Measurements from ENCODE around the gene CCR5AS.

The CCR5AS gene

DNA sequence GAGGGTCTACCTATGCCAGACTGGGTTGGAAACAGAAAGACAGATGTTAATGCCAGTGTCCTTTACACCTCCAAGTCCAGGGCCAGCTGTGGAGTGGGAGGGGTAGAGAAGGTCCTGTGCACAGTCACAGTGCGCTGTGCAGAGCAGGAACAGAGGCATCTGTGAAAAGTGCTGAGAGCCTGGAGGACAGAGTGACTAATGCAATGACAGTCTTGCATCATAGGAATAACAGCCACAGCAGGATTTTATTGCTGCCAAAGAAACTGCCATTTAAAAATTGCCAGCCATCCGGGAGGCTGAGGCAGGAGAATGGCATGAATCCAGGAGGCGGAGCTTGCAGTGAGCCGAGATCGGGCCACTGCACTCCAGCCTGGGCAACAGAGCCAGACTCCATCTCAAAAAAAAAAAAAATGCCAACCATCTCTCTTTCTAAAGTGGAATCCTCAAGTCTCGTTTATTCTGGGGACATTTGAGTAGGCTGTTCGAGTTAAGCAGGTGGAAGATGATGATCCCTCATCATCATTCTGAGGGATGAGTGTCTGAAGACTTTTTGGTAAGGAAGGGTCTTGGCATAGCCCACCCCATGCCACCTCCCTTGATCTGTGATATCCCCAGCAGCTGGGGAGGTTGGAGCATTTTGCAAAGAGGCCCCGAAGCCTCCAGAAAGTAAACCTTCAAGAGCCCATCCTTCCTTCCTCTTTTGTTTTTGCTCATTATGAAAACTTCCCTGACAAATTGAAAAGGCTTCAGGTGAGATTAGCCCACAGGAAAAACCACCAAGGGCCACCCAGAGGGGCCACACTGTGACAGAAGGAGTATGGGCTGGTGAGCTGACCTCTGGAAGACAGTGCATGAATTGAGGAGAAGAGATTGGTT is 45.2 kb downstream of the CCR5AS start:
- no peak overlapping the region for H3K4me3 ChIP-seq (ENCODE audit: low read depth in 1 of 2, low read length in 2 of 2)
- H2AFZ ChIP-seq (ENCODE audit: low read depth, low read length): no peak overlapping the region
- H3K36me3 ChIP-seq (ENCODE audit: insufficient read depth, low read length): no peaks in the 10 kb centered on the region
- no peak overlapping the region for H3K27ac ChIP-seq (ENCODE audit: low read length)
- TF ChIP-seq EZH2 (IDR thresholded peaks at IDR 0.05; ENCODE audit: borderline replicate concordance, low read depth, low read length, severe bottlenecking): no peak
- H3K9ac ChIP-seq (ENCODE audit: low read depth, low read length): no peak overlapping the region
- no peaks in the 10 kb centered on the region for H4K20me1 ChIP-seq (ENCODE audit: insufficient read depth, low read length)
- H3K4me2 ChIP-seq (ENCODE audit: insufficient read depth, low read length): no peak overlapping the region
- peak; percentile 58; the same call in 2 of the 3 replicates for ATAC-seq (ENCODE audit: insufficient read depth, low read depth)
- DNase-seq: no peak
- no peaks in the 10 kb centered on the region for H3K79me2 ChIP-seq (ENCODE audit: insufficient read depth, low read length)
- peaks cover 7% of the 10 kb centered on the region for H3K4me1 ChIP-seq (ENCODE audit: insufficient read depth, low read length)
- H3K27me3 ChIP-seq (ENCODE audit: insufficient read depth, low read length, poor library complexity): no peaks in the 10 kb centered on the region
- H3K9me3 ChIP-seq (ENCODE audit: insufficient read depth, low read length, severe bottlenecking): no peaks in the 10 kb centered on the region

DNA sequence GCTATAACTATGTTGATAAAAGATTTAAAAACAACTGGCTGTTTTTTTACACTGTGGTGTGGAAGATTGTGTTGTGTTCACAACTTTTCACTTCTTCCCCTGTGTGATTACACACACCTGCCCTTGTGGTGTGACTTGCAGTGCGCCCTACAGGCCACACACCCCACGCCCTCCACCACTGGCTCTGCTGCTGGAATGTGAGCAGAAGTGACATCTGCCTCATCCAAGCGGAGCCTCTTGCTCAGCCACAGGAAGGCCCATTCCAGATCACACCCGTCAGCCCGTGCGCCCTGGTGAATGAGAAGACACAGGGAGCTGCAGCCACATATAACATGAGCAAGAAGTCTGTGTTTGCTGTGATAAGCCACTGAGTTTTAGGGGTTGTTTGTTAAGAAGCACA is 46.0 kb downstream of the CCR5AS start:
- Histone ChIP-seq H3K9me3 (ENCODE audit: insufficient read depth, low read length, severe bottlenecking) (no peaks in the 10 kb centered on the region), H3K79me2 (ENCODE audit: insufficient read depth, low read length) (no peaks in the 10 kb centered on the region), H2AFZ (ENCODE audit: low read depth, low read length) (no peak overlapping the region), H3K36me3 (ENCODE audit: insufficient read depth, low read length) (no peaks in the 10 kb centered on the region), H3K27ac (ENCODE audit: low read length) (no peak overlapping the region), H3K9ac (ENCODE audit: low read depth, low read length) (no peak overlapping the region), H3K4me2 (ENCODE audit: insufficient read depth, low read length) (no peak overlapping the region), H3K27me3 (ENCODE audit: insufficient read depth, low read length, poor library complexity) (no peaks in the 10 kb centered on the region), H3K4me3 (ENCODE audit: low read depth in 1 of 2, low read length in 2 of 2) (no peak overlapping the region), H3K4me1 (ENCODE audit: insufficient read depth, low read length) (peaks cover 7% of the 10 kb centered on the region), H4K20me1 (ENCODE audit: insufficient read depth, low read length) (no peaks in the 10 kb centered on the region)
- DNase-seq: peak; percentile 26
- ATAC-seq (ENCODE audit: insufficient read depth, low read depth): peak; percentile 63; the same call in 2 of the 3 replicates
- TF ChIP-seq, protein P1, sequence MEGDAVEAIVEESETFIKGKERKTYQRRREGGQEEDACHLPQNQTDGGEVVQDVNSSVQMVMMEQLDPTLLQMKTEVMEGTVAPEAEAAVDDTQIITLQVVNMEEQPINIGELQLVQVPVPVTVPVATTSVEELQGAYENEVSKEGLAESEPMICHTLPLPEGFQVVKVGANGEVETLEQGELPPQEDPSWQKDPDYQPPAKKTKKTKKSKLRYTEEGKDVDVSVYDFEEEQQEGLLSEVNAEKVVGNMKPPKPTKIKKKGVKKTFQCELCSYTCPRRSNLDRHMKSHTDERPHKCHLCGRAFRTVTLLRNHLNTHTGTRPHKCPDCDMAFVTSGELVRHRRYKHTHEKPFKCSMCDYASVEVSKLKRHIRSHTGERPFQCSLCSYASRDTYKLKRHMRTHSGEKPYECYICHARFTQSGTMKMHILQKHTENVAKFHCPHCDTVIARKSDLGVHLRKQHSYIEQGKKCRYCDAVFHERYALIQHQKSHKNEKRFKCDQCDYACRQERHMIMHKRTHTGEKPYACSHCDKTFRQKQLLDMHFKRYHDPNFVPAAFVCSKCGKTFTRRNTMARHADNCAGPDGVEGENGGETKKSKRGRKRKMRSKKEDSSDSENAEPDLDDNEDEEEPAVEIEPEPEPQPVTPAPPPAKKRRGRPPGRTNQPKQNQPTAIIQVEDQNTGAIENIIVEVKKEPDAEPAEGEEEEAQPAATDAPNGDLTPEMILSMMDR (IDR thresholded peaks at IDR 0.05; ENCODE audit: borderline replicate concordance, extremely low read depth, low read length, poor library complexity, severe bottlenecking): peak; percentile 35
- no peak for TF ChIP-seq EZH2 (IDR thresholded peaks at IDR 0.05; ENCODE audit: borderline replicate concordance, low read depth, low read length, severe bottlenecking)

GRCh38 chr3:46359733-46360493 is 47.0 kb downstream of the CCR5AS start:
- Histone ChIP-seq H3K27me3 (ENCODE audit: insufficient read depth, low read length, poor library complexity) (no peaks in the 10 kb centered on the region), H3K4me1 (ENCODE audit: insufficient read depth, low read length) (peaks cover 7% of the 10 kb centered on the region), H2AFZ (ENCODE audit: low read depth, low read length) (no peak overlapping the region), H3K4me2 (ENCODE audit: insufficient read depth, low read length) (no peak overlapping the region), H4K20me1 (ENCODE audit: insufficient read depth, low read length) (no peaks in the 10 kb centered on the region), H3K36me3 (ENCODE audit: insufficient read depth, low read length) (no peaks in the 10 kb centered on the region), H3K9me3 (ENCODE audit: insufficient read depth, low read length, severe bottlenecking) (no peaks in the 10 kb centered on the region), H3K4me3 (ENCODE audit: low read depth in 1 of 2, low read length in 2 of 2) (no peak overlapping the region), H3K27ac (ENCODE audit: low read length) (no peak overlapping the region), H3K9ac (ENCODE audit: low read depth, low read length) (no peak overlapping the region), H3K79me2 (ENCODE audit: insufficient read depth, low read length) (no peaks in the 10 kb centered on the region)
- DNase-seq (no peak), ATAC-seq (ENCODE audit: insufficient read depth, low read depth) (peak; percentile 34; the same call in 1 of the 3 replicates)
- TF ChIP-seq EZH2 (IDR thresholded peaks at IDR 0.05; ENCODE audit: borderline replicate concordance, low read depth, low read length, severe bottlenecking): no peak
- TF ChIP-seq, protein P1 (IDR thresholded peaks at IDR 0.05; ENCODE audit: borderline replicate concordance, extremely low read depth, low read length, poor library complexity, severe bottlenecking): no peak

- Histone ChIP-seq H3K36me3 (ENCODE audit: insufficient read depth, low read length) (no peaks in the 10 kb centered on the region), H3K4me1 (ENCODE audit: insufficient read depth, low read length) (peaks cover 19% of the 10 kb centered on the region), H3K9me3 (ENCODE audit: insufficient read depth, low read length, severe bottlenecking) (no peaks in the 10 kb centered on the region), H3K79me2 (ENCODE audit: insufficient read depth, low read length) (no peaks in the 10 kb centered on the region), H3K4me3 (ENCODE audit: low read depth in 1 of 2, low read length in 2 of 2) (no peak overlapping the region), H3K27ac (ENCODE audit: low read length) (no peak overlapping the region), H3K9ac (ENCODE audit: low read depth, low read length) (no peak overlapping the region), H3K27me3 (ENCODE audit: insufficient read depth, low read length, poor library complexity) (no peaks in the 10 kb centered on the region), H3K4me2 (ENCODE audit: insufficient read depth, low read length) (no peak overlapping the region), H4K20me1 (ENCODE audit: insufficient read depth, low read length) (no peaks in the 10 kb centered on the region), H2AFZ (ENCODE audit: low read depth, low read length) (no peak overlapping the region)
- ATAC-seq (ENCODE audit: insufficient read depth, low read depth) (no peak), DNase-seq (no peak)
- TF ChIP-seq, protein P1 (IDR thresholded peaks at IDR 0.05; ENCODE audit: borderline replicate concordance, extremely low read depth, low read length, poor library complexity, severe bottlenecking): no peak
- no peak for TF ChIP-seq EZH2 (IDR thresholded peaks at IDR 0.05; ENCODE audit: borderline replicate concordance, low read depth, low read length, severe bottlenecking)
Measured at GRCh38 chr3:46358466-46358865, 48.4 kb downstream of the CCR5AS start.
